LHCN-M2 (cell line): ENCODE measurements around the gene IRX6. TPM values are rescaled to one million over a fixed set of nuclear protein-coding genes. Genes with fewer than 3 reads are reported as not detected.

Experiments
- DNase-seq: peaks from one replicate; pipeline ENCODE4 v3.0.0-alpha.2; 2012; ENCODE audit warnings: low read depth
- total RNA-seq: library from RNA; depleted of rRNA; stranded (reverse); fragments of >200 nt; gene quantifications from 2 replicates; pipeline ENCODE4 v1.2.3, GENCODE V29; 2014; rRNA removed

Gene IRX6
- total RNA-seq, 1 experiment from 2014 or later, result 0.06 TPM

DNA sequence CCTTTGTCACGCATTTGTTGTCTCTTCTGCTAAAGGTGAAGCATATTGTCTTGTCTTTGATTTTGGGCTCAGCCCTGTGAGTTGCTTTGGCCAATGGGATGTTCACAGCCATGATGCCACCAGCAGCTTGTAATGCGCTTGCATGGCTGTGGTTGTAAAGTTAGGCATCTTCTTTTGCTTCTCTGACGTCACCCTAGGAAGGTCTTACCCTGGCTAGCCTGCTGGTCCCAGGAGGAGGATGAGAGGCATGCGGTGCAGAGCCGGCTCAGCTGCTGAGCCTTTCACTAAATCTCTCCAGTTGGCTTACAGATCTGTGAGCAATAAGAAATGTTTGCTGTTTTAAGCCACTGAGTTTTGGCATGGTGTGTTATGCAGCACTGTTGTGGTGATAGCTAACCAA lies 40.8 kb downstream of the IRX6 start:
- DNase-seq, result no peak

DNA sequence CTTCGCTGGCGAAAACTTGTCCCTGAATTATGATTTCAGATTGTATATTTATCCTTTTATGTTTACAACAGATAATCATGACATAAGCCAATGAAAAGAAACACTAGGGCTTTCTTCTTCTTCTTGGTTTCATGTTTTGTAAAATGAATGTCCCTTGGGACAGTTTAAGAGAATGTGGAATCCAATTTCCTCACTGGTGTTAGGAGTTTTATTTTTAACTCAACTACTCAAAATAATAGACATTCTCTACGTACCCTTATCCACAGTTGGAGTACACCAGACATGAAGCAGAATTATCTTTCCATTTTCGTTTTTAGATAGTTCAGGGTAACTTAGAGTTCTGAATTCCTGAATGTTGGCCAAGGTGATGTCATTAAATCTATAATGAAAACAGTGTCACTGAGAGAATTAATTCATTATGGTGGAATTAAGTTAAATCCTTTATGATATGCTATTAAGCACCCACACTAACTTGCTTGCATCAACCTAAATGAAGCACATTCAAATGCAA lies 43.4 kb downstream of the IRX6 start:
- peak; percentile 16 for DNase-seq

DNA sequence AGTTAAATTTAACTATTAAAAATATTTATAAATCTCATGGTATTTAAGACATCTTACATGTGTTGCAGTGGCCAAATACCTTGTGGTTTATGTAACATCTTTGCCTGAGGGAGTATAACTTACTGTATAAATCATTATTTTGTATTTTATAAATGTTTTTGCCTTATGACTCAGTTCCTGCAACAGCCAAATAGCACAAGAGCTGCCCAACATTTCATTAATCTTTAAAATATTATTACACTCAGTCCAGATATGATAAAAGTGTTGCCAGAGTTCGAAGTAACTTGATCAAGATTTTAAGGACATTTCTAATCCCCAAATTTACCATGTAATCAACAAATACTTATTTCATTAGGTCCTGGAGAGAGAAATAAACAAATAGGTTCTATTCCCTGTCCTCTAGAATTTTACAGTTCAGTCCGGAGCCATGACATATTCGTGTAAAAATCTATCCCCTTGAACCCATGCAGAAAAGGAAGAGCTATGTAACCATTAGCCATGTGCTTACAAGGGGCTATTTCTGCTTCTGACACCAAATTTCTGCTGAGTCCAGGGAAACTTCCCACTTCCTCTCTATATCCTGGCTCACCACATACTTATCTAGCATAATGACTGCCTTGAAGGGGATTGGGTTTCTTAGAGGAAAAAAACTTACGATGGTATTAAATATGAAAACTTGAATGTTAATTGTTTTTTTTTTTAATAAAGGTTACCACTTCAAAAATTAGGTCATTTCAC lies 44.0 kb downstream of the IRX6 start:
- DNase-seq, result no peak

DNA sequence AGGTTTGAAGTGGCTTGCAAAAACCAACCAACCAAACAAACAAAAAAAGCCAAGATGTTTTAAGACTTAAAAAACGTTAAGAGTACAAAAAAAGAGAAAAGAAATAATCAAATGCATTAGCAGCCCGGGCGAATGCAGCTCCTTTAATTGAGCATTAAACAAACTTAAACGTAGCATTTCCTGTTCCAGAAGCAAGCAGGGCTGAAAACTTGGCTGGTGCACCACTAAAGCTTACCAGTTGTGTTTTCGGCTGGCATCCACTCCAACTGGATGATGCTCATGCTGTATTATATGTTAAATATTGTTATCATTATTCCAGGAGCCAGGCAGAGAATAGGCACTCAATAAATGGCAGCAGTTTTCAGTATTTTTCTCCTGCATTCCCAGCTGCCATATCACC lies 45.1 kb downstream of the IRX6 start:
- DNase-seq, result no peak

DNA sequence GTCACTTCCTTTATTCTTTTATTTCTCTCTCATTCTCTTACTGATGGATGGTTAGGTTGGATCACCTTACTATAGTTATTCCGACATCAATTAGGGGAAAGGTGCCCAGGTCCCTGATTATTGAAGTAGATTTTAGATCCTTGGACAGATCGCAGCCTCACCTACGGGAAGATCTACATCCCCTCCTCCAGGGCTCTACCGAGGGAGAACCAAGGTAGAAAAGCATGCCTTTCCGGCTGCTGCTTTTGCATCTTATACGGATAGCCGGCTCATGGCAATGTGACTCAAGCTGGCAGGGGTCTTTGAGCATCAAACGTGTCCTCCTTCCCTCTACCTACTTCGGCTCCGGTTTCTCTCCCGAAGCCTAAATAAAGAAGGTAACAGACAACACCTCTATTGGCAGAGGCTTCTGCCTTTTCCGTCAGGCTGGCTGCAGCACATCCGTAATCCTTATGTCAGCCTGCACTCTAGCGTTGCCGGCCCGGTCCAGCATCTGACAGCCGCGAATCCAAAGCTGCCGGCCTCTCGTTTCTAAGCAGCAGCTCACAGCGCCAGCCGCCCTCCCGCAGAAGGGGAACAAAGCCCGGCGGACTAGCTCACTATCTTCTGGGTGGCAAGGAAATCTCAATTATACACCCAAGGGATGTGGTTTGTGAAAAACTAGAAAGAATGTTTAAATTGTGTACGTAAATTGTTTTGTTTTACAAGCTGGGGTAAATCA lies 46.9 kb downstream of the IRX6 start:
- DNase-seq, result no peak

DNA sequence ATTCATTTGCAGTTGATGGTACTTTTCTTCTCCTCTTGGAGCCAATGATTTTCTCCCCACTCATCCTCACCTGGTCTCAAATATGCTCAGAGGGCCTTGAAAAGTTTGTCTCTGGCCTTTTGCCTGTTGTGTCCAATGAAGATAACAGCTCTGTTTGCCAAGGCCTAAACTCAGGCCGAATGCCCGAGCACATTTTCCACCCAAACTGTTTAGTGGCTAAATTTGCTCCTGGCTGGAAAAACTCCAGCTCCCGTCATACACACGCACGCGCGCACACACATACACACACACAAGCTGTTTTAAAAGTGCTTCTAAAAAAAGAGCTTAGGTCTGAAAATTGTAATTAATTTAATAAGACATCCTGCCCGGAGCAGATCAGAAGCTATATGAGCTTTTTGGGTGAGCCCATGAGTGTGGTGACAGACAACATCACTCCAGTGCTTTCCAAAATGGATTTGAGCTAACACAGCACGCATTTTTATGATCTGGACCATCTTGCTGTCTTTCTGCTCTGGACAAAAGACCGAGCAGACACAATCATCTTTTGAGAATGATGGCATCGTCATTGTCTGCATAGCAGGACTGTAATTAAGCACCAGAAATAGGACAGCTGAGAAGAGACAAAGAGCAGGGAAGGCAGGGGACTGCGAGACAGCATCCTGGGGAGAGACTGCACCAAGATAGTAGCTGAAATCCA lies 48.9 kb downstream of the IRX6 start:
- DNase-seq, result no peak

DNA sequence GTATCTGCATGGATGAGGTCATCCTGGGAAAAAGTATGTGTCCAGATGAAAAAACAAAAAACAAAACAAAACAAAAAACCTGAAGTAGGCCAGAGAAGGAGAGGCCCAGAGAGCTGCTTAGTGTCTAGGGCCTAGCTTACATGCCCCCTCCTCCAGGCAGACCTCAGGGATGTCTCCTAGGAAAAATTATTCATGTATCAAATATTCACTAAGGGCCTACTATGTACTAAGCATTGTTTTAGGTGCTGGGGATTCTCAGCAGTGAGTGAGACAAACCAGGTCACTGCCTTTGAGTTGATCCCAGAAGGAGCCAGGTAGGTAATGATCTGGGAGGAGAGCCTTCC lies 49.5 kb downstream of the IRX6 start:
- DNase-seq, result no peak

DNA sequence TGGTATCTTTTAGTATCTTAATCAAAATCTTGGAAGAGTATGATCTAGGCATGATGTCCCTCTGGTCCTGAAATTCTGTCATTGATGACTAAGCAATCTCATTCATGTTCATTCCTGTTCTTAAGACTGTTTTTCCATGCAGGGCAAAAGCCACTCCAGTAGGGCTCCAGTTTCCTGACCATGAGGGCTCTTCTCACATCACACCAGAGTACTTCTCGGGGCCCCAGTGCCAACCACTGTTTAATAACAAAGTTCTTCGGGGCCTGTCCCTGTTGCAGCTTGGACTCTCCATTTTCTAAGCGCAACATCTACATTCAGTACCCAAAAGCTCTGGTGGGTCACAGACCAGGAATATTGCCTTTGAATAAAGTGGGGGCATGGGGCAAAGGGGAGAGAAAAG lies 52.0 kb downstream of the IRX6 start:
- DNase-seq, result no peak

DNA sequence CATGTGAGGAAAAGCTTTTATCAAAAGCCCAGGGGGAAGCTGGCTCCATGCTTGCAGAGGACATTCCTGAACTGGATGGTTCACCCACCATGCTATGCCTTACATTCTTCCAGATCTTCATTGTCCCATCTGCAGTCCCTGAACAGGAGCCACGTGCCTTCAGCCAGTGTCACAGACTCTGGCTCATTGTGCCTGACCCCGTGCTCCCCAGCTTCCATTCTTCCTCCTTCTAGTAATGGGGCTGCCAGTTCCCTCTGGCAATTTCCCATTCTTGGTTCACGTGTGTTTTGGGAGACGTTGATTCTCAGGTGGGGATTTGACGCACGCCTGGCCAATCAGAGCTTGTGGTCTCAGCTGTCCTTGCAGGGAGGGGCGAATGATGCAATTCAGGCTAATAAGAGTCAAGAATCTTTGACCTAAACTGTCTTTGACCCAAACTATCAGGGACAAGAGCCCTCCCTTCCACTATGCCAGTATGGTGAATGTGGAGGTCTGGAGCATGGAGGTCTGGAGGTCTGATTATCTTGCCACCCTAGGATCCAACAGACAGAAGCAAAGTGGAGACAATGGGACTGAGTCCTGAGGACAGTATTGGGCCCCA lies 52.7 kb downstream of the IRX6 start:
- no peak for DNase-seq

DNA sequence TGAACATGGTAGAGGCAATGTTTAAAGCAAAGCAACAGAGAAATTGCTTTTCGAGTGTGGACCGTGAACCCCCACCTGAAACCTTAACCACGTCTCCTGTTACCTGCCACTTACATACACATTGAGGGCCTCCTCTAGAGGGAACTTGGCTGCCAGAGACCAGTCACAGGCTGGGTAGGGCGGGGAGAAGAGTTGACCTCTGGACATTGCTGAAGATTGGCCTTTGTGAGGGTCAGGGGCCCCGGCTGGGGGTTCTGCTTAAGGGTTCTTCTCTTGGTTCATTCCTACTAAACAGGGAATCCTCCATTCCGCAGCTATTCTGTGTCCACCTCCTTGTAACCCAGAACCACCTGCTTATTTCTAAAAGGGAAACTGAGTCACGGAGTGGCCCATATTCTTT lies 53.8 kb downstream of the IRX6 start:
- no peak for DNase-seq

DNA sequence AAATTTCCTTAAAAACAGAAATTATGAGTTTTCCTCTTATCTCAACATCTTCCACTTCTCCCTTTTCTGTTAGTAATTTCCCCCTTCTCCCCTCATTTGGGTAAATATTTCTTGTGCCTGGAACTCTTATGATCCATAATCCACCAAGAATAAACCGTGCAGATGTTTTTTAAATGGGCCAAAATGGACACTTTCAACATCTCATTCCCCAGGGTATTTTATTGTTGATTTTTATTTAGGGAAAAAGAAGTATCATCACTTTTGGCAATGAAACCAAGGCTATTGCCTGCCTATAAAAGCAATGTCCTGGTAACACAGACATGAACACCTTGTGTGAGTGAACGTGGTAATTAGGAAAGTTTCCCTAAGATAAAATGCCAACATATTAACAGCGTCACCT lies 54.6 kb downstream of the IRX6 start:
- no peak for DNase-seq

DNA sequence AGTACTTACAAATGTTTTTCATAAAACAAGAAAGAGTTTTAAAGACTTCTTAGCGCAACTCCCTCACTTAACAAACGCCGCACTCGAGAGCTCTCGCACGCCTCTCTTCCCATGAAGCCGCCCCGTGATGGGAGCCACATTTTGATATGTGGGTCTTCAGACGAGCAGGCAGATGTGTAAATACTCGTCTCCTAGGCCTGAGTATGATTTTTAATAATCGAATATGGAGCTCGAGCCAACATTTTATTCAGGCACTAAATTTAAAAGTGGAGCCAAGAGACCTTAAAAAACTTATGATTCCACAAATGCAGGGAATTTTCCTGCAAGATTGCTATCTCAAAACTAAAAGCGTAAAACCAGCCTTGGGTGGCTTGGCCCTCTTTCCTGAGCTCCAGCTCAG lies 55.4 kb downstream of the IRX6 start:
- no peak for DNase-seq

DNA sequence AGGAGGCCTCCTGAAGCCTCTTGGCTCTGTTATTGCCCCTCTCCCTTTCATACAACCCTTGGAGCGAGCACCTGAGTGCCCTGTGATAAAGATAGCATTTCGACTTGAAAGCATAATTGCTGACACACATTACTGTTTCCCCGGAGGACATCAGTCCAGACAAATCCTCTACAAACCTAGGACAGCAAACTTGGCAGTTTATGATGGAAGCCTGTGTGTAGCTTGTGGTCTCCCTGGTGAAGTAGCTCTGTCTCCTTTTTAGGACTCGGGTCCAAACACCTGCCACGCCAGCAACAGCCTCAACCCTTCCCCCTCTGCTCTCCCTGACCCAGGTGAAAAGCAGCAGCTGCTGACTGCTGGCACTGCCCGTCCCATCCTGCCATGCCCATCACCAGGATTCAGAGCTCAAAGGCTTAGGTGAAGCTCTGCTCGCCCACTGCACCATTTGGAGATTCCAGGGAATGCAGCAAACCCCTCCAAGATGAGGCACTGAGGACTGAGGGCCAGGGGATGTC lies 55.9 kb downstream of the IRX6 start:
- DNase-seq, result no peak

Other genes starting within 250 kb of the IRX6 start
- gene MMP2, start 155.0 kb downstream of the IRX6 start, total RNA-seq, result 349 and 405 TPM in 2 replicates
- 6.8 and 7.2 TPM in 2 replicates for gene LPCAT2, start 184.9 kb downstream of the IRX6 start, total RNA-seq
- not detected in 2 replicates for gene CAPNS2, start 242.5 kb downstream of the IRX6 start, total RNA-seq